HEK293 (cell line): ENCODE data around the gene TOP2A.
A peak's percentile ranks its signal among the peaks of the same experiment; 100 is the strongest.

Experiments used
- CTCF ChIA-PET: fragments of 350-600 bp; formaldehyde crosslinking; extraction: SDS; loops from one replicate; lab custom pipeline; 2021; ENCODE audit warnings: antibody characterized with exemption; lab: Yijun Ruan, JAX
- POLR2A ChIA-PET: fragments of 300-600 bp; formaldehyde crosslinking; extraction: SDS; loops from one replicate; lab custom pipeline; 2020; ENCODE audit warnings: antibody characterized with exemption, inconsistent platforms; lab: Yijun Ruan, JAX
- H3K27ac ChIP-seq: fragments of 200-500 bp; sonication (Bioruptor generic); 2 replicates; pipeline ENCODE4 v1.5.1; 2014; ENCODE audit warnings: low read depth, low read length, control low read depth, inconsistent platforms; ENCODE audit errors: extremely low read depth
- H3K36me3 ChIP-seq, 2 experiments: fragments of 200-500 bp in 1 of 2; sonication (Bioruptor generic) in 1 of 2; 1 replicate in 1 of 2; 2 replicates in 1 of 2; pipeline ENCODE4 v1.5.1; 2014 to 2017; ENCODE audit warnings: inconsistent platforms in 2 of 2, low read length in 2 of 2; ENCODE audit not compliant: control insufficient read depth in 2 of 2, insufficient read depth in 1 of 2
- H3K4me1 ChIP-seq: fragments of 200-500 bp; sonication (Bioruptor generic); 2 replicates; pipeline ENCODE4 v1.5.1; 2014; ENCODE audit warnings: mild to moderate bottlenecking, low read length, inconsistent platforms; ENCODE audit not compliant: control insufficient read depth, insufficient read depth
- H3K4me3 ChIP-seq: 2 replicates; pipeline ENCODE4 v1.5.1; 2011; ENCODE audit warnings: low read depth, mild to moderate bottlenecking, control low read depth, low read length, moderate library complexity
- H3K9me3 ChIP-seq: fragments of 200-500 bp; sonication (Bioruptor generic); 2 replicates; pipeline ENCODE4 v1.5.1; 2014; ENCODE audit warnings: low read depth, low read length, inconsistent platforms; ENCODE audit not compliant: control insufficient read depth, insufficient read depth
- GLI4 ChIP-seq: fragments of 450-650 bp; formaldehyde crosslinking; IDR thresholded peaks from 2 replicates; pipeline ENCODE4 v1.5.1; 2016; ENCODE audit warnings: missing biosample characterization, missing genetic modification characterization
- MYNN ChIP-seq: fragments of 450-650 bp; formaldehyde crosslinking; IDR thresholded peaks from 2 replicates; pipeline ENCODE4 v1.5.1; 2016; ENCODE audit warnings: missing biosample characterization, missing genetic modification characterization, borderline replicate concordance
- PRDM10 ChIP-seq: fragments of 450-650 bp; formaldehyde crosslinking; IDR thresholded peaks from 2 replicates; pipeline ENCODE4 v1.5.1; 2016; ENCODE audit warnings: missing biosample characterization, missing genetic modification characterization
- REPIN1 ChIP-seq: fragments of 450-650 bp; formaldehyde crosslinking; IDR thresholded peaks from 2 replicates; pipeline ENCODE4 v1.5.1; 2017; ENCODE audit warnings: missing biosample characterization, missing genetic modification characterization, low read depth
- WT1 ChIP-seq: fragments of 450-650 bp; formaldehyde crosslinking; IDR thresholded peaks from 2 replicates; pipeline ENCODE4 v1.5.1; 2016; ENCODE audit warnings: missing biosample characterization, missing genetic modification characterization
- ZBTB11 ChIP-seq: fragments of 450-650 bp; formaldehyde crosslinking; conservative IDR thresholded peaks from 2 replicates; pipeline ENCODE4 v1.5.1; 2016; ENCODE audit warnings: low read depth, missing biosample characterization, missing genetic modification characterization
- ZBTB17 ChIP-seq: fragments of 450-650 bp; formaldehyde crosslinking; IDR thresholded peaks from 2 replicates; pipeline ENCODE4 v1.5.1; 2016; ENCODE audit warnings: missing biosample characterization, missing genetic modification characterization
- ZBTB20 ChIP-seq: fragments of 450-650 bp; formaldehyde crosslinking; IDR thresholded peaks from 2 replicates; pipeline ENCODE4 v1.5.1; 2016; ENCODE audit warnings: missing biosample characterization, missing genetic modification characterization
- ZBTB6 ChIP-seq: fragments of 450-650 bp; formaldehyde crosslinking; IDR thresholded peaks from 2 replicates; pipeline ENCODE4 v1.5.1; 2017; ENCODE audit warnings: missing biosample characterization, missing genetic modification characterization
- ZFP3 ChIP-seq: fragments of 450-650 bp; formaldehyde crosslinking; IDR thresholded peaks from 2 replicates; pipeline ENCODE4 v1.5.1; 2016; ENCODE audit warnings: low read depth, missing biosample characterization, missing genetic modification characterization
- ZFP37 ChIP-seq: fragments of 450-650 bp; formaldehyde crosslinking; IDR thresholded peaks from 2 replicates; pipeline ENCODE4 v1.5.1; 2016; ENCODE audit warnings: missing biosample characterization, missing genetic modification characterization
- ZNF121 ChIP-seq: fragments of 450-650 bp; formaldehyde crosslinking; IDR thresholded peaks from 2 replicates; pipeline ENCODE4 v1.5.1; 2016; ENCODE audit warnings: missing biosample characterization, missing genetic modification characterization
- ZNF184 ChIP-seq: fragments of 450-650 bp; IDR thresholded peaks from 2 replicates; pipeline ENCODE4 v1.5.1; 2018; ENCODE audit warnings: missing biosample characterization, mild to moderate bottlenecking, missing genetic modification characterization
- ZNF211 ChIP-seq: fragments of 450-650 bp; formaldehyde crosslinking; IDR thresholded peaks from 2 replicates; pipeline ENCODE4 v1.5.1; 2016; ENCODE audit warnings: low read depth, missing biosample characterization, missing genetic modification characterization
- ZNF214 ChIP-seq: fragments of 450-650 bp; formaldehyde crosslinking; IDR thresholded peaks from 2 replicates; pipeline ENCODE4 v1.5.1; 2017; ENCODE audit warnings: missing biosample characterization, mild to moderate bottlenecking, missing genetic modification characterization, borderline replicate concordance
- ZNF26 ChIP-seq: fragments of 450-650 bp; formaldehyde crosslinking; IDR thresholded peaks from 2 replicates; pipeline ENCODE4 v1.5.1; 2016; ENCODE audit warnings: missing biosample characterization, missing genetic modification characterization
- ZNF366 ChIP-seq: fragments of 450-650 bp; formaldehyde crosslinking; conservative IDR thresholded peaks from 2 replicates; pipeline ENCODE4 v1.5.1; 2016; ENCODE audit warnings: missing biosample characterization, missing genetic modification characterization
- ZNF449 ChIP-seq: fragments of 450-650 bp; formaldehyde crosslinking; IDR thresholded peaks from 2 replicates; pipeline ENCODE4 v1.5.1; 2017; ENCODE audit warnings: missing biosample characterization, mild to moderate bottlenecking, missing genetic modification characterization, moderate library complexity
- ZNF560 ChIP-seq: fragments of 450-650 bp; formaldehyde crosslinking; IDR thresholded peaks from 2 replicates; pipeline ENCODE4 v1.5.1; 2017; ENCODE audit warnings: missing biosample characterization, missing genetic modification characterization, borderline replicate concordance
- ZNF600 ChIP-seq: fragments of 450-650 bp; formaldehyde crosslinking; IDR thresholded peaks from 2 replicates; pipeline ENCODE4 v1.5.1; 2016; ENCODE audit warnings: missing biosample characterization, missing genetic modification characterization
- ZNF654 ChIP-seq: fragments of 450-650 bp; formaldehyde crosslinking; IDR thresholded peaks from 2 replicates; pipeline ENCODE4 v1.5.1; 2016; ENCODE audit warnings: low read depth, missing biosample characterization, missing genetic modification characterization
- ZNF660 ChIP-seq: fragments of 450-650 bp; IDR thresholded peaks from 2 replicates; pipeline ENCODE4 v1.5.1; 2018; ENCODE audit warnings: missing biosample characterization, mild to moderate bottlenecking, missing genetic modification characterization
- ZNF76 ChIP-seq: fragments of 450-650 bp; formaldehyde crosslinking; IDR thresholded peaks from 2 replicates; pipeline ENCODE4; 2016; ENCODE audit warnings: low read depth, missing biosample characterization, missing genetic modification characterization, borderline replicate concordance
- ZSCAN30 ChIP-seq: fragments of 450-650 bp; IDR thresholded peaks from 2 replicates; pipeline ENCODE4 v1.5.1; 2018; ENCODE audit warnings: missing biosample characterization, mild to moderate bottlenecking, missing genetic modification characterization, moderate library complexity
- ZXDB ChIP-seq: fragments of 450-650 bp; formaldehyde crosslinking; IDR thresholded peaks from 2 replicates; pipeline ENCODE4 v1.5.1; 2016; ENCODE audit warnings: missing biosample characterization, missing genetic modification characterization

Gene TOP2A

GRCh38 chr17:40418428-40418706 lies 671 bp upstream of the TOP2A start (continued):
- TF ChIP-seq ZNF449 (tag by site-specific recombination) = no peak
- TF ChIP-seq ZNF660 = no peak
- peak; percentile 26; the same call in 1 of the 2 replicates for TF ChIP-seq ZBTB6 (tag by site-specific recombination)
- no peak for TF ChIP-seq ZNF184 (tag by site-specific recombination)
- no peak for TF ChIP-seq ZNF26
- TF ChIP-seq ZNF654 (tag by site-specific recombination) = no peak
- no peak for TF ChIP-seq ZNF366
- TF ChIP-seq ZBTB17 (tag by site-specific recombination) = peak; percentile 53
- TF ChIP-seq WT1 = 0 out of 2 replicates have a peak, but pooled peaks have one; percentile 10
- no peak for TF ChIP-seq ZNF560 (tag by site-specific recombination)

- Histone ChIP-seq H3K36me3 (peaks cover 30 to 43% of the 10 kb centered on the region in 2 experiments), H3K27ac (peak overlapping the region; percentile 94), H3K4me3 (peak overlapping the region; percentile 96), H3K4me1 (no peaks in the 10 kb centered on the region), H3K9me3 (no peaks in the 10 kb centered on the region)
- ChIA-PET POLR2A (interaction anchor here (0.7 to 2.1 kb wide), 42 partner anchors 8 to 1369 kb away, joined by 3 to 32 read pairs (median 6); partner anchors contain the start of genes EIF1, IGFBP4 and JUP), CTCF (interaction anchor here (0.5 to 8.4 kb wide), 11 partner anchors 10 to 1418 kb away, joined by 3 to 84 read pairs (median 6); no protein-coding TSS in a partner anchor)
- no peak for TF ChIP-seq ZSCAN30
- TF ChIP-seq ZBTB11 (tag by site-specific recombination) = peak; percentile 31; the same call in 1 of the 2 replicates
- TF ChIP-seq ZFP3 (tag by site-specific recombination) = peak; percentile 42; the same call in 1 of the 2 replicates
- no peak for TF ChIP-seq MYNN (tag by site-specific recombination)
- TF ChIP-seq ZNF211 (tag by site-specific recombination) = no peak
- peak; percentile 78; the same call in 1 of the 2 replicates for TF ChIP-seq ZFP37 (tag by site-specific recombination)
- 0 out of 2 replicates have a peak, but pooled peaks have one; percentile 11 for TF ChIP-seq ZNF660
- TF ChIP-seq ZNF600 (tag by site-specific recombination) = peak; percentile 42; the same call in 1 of the 2 replicates
- TF ChIP-seq ZXDB = 0 out of 2 replicates have a peak, but pooled peaks have one; percentile 13
- TF ChIP-seq ZBTB20 = peak; percentile 96
- 0 out of 2 replicates have a peak, but pooled peaks have one; percentile 7 for TF ChIP-seq REPIN1 (tag by site-specific recombination)
- peak; percentile 6; the same call in 1 of the 2 replicates for TF ChIP-seq PRDM10
- 0 out of 2 replicates have a peak, but pooled peaks have one; percentile 57 for TF ChIP-seq GLI4
- TF ChIP-seq ZNF76 (tag by site-specific recombination) = peak; percentile 1; the same call in 1 of the 2 replicates
- peak; percentile 99 for TF ChIP-seq ZNF121 (tag by site-specific recombination)
- no peak for TF ChIP-seq ZNF214 (tag by site-specific recombination)
Measured at GRCh38 chr17:40417258-40417608, 463 bp downstream of the TOP2A start.
